Smooth muscle cell of the brain vasculature (primary cell): ENCODE data around the gene SQSTM1.

Experiments used
- DNase-seq: peaks from one replicate; pipeline ENCODE4 v3.0.0-alpha.2; 2012; ENCODE audit warnings: low read depth, low spot score

SQSTM1 gene

DNA sequence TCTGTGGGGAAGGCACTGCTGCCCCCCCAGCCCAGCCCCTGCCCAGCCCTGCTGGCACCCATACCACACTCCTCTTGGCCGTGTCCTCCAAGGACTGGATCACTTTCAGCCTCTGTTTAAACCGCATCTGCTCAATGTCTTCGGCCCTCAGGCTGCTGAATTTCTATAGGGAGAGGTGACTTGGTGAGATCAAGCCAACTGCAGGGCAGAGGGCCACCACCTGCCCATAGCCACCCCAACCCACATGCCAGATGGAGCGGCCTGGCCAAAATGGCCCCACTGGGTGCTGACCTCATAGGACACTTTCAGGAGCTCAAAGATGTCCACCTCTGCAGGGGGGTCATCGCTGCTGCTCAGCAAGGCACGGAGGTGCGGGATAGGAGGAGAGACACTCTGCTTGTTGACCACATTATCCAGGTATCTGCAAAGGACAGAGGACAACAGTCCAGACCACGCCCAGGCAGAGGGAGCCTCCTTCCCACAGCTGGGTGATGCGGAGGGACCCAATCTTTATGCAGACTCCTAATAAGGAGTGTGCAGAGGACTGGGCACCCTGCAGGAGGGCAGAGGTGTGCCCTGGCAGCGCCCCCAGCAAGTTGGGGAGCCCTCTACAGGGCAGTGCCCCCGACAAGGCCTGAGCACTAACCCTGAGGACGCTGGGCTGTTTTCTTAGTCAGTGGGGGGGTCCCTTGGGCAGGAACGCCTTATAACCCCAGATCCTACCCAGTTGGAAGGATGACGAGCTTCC lies 52.3 kb downstream of the SQSTM1 start:
- DNase-seq: no peak

DNA sequence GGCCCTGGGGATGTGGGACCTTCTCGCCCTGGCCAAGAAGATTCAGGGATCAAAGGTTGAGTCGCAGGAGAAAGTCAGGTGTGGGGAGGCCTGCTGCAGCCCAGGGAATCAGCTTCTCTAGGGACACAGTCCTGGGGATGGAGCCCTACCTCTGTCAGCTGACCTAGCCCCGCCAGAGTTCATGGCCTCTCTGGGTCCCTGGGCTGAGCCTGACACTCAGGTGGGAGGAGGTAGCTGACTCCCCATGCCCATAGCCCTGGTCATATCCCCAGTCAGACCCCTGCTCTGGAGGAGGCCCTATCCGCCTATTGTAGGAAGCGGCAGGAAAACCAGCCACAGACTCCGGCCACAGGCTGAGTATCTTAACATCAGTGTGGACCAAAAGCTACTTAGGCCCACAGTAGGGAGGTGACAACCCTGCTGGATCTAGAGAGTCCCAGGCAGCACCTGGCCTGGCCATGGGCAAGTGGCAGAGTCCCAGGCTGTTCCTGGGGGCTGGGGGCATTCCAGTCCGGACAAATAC lies 52.9 kb downstream of the SQSTM1 start:
- DNase-seq: no peak

- no peak for DNase-seq
Measured at GRCh38 chr5:179874136-179874535, 53.4 kb downstream of the SQSTM1 start.

DNA sequence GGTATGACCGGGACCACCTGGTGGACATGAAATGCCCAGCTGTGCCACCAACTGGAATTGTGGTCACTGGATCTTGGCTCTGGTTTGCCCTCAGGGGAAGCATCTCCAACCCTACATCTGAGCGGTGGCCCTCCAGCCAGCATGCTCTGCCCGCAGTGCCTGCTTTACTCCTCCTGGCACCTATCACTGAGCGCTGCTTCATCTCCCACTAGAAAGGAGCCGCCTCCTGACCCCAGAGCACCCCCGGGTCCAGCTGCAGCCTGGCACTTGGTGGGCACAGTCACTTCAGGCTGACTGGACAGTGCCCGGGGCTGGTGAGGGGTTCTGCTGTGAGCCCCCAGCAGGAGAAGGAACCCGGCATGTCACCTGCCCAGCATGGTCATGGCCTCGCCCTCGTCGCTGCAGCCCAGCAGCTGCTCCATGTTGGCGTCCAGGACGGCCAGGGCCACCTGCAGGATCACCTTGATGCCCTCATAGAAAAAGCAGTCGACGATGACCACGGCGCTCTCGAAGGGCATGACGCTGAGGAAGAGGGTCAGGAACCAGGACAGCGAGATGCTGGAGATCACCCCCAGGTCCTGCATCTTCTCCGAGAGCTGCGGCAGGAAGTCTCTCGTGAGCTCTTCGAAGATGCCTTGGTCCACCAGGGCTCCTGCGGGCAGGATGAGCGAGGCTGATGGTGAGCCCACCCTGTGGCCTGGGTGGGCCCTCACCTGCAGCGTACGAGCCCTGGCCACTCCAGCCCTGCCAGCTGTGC lies 54.0 kb downstream of the SQSTM1 start:
- no peak for DNase-seq

DNA sequence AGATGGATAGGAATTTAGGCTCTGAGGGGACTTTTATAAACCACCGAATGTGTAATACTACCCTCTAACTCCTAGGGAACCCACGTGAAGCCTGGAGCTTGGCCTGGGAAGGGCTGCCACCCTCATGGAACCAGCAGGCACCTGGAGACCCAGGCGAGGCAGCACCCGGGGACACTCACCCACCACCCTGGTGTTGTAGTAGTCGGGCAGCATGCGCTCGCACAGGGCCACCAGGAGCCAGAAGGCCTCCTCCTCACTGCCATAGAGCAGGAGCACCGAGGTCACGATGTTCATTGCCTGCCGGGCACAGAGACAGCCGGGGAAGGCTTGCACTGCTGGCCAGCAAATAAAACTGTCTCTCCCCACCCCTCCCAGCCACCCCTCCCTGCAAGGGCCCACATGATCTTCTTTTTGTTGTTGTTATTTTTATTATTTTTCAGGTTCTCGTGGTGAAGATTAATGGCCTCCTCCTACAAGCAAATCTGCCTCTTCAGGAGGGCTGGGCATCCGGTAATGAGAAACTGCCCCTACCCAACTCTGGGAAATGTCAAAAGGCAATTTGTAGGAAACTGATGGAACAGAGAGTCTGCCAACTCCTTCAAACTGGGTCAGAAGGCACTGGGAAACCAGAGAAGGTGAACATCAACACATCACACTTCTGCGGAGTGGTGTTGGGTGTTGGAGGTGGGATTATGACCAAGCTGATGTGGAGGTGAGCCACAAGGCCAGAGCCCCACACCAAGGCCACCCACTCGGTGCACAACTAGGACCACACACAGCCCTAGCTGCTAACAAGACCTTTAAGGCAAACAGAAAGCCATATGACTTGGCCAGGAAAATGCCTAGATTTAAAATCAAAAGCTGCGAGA lies 55.3 kb downstream of the SQSTM1 start:
- no peak for DNase-seq

GRCh38 chr5:179876610-179876952 lies 55.9 kb downstream of the SQSTM1 start:
- DNase-seq: no peak

DNA sequence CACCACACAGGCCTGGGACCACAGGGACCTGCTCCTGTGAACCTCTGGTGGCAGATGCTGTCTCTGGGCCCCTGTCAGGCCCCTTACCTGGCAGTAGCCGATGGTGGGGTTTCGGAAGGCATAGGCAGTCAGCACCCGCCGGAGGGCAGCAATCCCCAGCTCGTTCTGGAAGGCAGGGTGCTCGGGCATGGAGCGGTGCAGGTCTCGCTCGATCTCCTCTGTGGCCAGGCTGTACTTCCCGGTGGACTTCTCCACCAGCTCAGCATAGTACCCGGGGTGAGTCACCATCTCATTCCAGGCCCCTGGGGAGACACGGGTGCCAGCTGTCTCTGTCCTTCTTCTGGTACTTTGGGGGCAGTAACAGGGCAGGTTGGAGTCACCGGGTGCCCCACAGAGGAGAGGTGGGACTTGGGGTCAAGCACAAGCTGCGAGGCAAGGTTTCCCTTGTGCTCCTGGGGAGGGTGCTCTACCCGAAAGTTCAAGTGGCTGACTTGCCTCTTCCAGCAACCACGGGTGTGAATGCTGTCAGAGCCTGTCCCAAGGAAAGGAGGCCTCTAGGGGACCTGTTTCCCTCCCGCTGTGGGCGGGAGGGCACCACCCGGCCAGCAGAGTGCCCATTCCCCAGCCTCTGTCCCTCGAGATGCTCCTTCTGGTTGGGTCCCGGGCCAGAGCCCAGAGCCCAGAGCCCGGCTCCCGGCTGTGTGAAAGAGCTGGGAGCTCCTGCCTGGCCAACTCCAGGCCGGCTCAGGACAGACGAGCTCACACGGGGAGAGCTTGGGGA lies 57.7 kb downstream of the SQSTM1 start:
- no peak for DNase-seq

- no peak for DNase-seq
Measured at GRCh38 chr5:179879003-179879689, 58.4 kb downstream of the SQSTM1 start.

- no peak for DNase-seq
Measured at GRCh38 chr5:179879690-179880010, 58.9 kb downstream of the SQSTM1 start.

GRCh38 chr5:179880066-179880650 lies 59.5 kb downstream of the SQSTM1 start:
- no peak for DNase-seq

GRCh38 chr5:179880848-179881590 lies 60.3 kb downstream of the SQSTM1 start:
- DNase-seq: no peak

- no peak for DNase-seq
Measured at GRCh38 chr5:179882338-179882737, 61.6 kb downstream of the SQSTM1 start.

GRCh38 chr5:179883163-179883562 lies 62.5 kb downstream of the SQSTM1 start:
- no peak for DNase-seq

DNA sequence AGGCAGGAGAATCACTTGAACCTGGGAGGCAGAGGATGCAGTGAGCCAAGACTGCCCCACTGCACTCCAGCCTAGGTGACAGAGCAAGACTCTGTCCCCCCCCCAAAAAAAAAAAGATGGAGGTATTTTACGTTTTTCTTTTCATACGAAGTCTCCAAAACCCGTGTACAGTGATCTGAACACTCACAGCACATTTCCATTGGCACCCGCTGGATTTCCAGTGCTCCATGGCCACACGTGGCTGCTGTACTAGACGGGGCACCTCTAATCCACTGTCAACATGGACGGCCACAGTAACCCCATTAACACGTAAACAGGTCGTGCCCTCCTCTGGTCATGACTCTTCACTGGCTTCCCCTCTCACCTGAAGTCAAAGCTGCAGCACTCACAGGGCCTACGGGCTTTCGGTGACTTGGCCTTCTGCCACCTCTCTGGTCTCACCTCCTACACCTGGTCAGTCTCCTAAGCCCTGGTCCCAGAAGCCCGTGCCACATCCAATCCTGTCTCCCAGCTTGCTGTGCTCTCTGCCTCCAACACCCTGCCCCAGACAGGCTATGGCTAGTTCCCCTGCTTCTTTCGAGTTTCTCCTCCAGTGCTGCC lies 64.9 kb downstream of the SQSTM1 start:
- DNase-seq: no peak

GRCh38 chr5:179886190-179886911 lies 65.6 kb downstream of the SQSTM1 start:
- no peak for DNase-seq

DNA sequence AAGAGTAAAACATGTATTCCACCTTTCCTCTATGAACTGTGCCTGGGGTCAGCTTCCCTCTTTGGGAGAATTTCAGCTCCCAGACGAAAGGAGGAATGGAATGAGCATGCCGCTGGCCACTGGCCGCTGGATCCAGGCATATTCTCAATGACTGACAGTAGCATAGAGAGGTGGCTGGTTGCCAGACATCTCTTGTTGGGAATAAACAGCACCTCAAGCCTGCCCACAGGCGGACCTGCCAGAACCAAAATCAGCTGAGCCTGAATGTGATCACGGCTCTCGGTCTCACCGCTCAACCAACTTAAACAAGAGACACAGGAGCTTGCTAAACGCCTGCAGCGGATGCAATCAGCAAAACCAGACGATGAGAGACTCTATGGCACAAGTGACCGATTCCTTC lies 66.4 kb downstream of the SQSTM1 start:
- no peak for DNase-seq
